ENCODE results near the gene ITK.

DNA sequence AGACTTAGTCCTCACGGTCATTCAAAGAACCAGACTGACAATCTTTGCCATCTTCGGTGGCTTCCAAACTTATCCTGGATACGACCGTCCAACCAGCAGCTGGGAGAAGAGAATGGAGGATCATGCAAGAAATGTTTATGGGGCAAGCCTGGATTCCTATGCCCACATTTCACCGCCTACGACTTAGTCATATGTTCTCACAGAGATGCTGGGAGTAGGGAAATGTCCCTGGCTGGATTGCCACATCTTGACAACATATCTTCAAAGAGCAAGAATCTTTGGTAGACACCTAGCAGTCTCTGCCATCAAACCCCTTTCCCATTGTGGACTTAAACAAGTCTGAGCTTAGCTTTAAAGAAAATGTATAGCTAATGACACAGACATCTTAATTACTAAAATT lies 42.9 kb upstream of the ITK start:
- TF ChIP-seq, protein P1, sequence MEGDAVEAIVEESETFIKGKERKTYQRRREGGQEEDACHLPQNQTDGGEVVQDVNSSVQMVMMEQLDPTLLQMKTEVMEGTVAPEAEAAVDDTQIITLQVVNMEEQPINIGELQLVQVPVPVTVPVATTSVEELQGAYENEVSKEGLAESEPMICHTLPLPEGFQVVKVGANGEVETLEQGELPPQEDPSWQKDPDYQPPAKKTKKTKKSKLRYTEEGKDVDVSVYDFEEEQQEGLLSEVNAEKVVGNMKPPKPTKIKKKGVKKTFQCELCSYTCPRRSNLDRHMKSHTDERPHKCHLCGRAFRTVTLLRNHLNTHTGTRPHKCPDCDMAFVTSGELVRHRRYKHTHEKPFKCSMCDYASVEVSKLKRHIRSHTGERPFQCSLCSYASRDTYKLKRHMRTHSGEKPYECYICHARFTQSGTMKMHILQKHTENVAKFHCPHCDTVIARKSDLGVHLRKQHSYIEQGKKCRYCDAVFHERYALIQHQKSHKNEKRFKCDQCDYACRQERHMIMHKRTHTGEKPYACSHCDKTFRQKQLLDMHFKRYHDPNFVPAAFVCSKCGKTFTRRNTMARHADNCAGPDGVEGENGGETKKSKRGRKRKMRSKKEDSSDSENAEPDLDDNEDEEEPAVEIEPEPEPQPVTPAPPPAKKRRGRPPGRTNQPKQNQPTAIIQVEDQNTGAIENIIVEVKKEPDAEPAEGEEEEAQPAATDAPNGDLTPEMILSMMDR (IDR thresholded peaks at IDR 0.05): no peak
- TF ChIP-seq POLR2A (IDR thresholded peaks at IDR 0.05) (no peak), EP300 (IDR thresholded peaks at IDR 0.05) (no peak)
